ENCODE data around the gene EVL. TPM values are rescaled to one million over a fixed set of nuclear protein-coding genes. Genes with fewer than 3 reads are reported as not detected.

EVL gene
- total and polyA plus RNA-seq, 2 donors from 2014 or later: 54.8 to 84.1 TPM

- H3K4me3 ChIP-seq (ENCODE audit: low read length in 3 of 3): no peak overlapping the region
- no peaks in the 10 kb centered on the region for H3K27me3 ChIP-seq (ENCODE audit: control insufficient read depth, insufficient read depth, low read length)
- DNase-seq (no peak), FAIRE-seq (no peak)
- H3K4me1 ChIP-seq (ENCODE audit: control insufficient read depth in 2 of 3, insufficient read depth in 2 of 3, low read depth in 1 of 3, low read length in 3 of 3): peaks cover 0 to 17% (median 0%) of the 10 kb centered on the region in 3 donors
- no peaks in the 10 kb centered on the region for H3K9me3 ChIP-seq (ENCODE audit: control insufficient read depth in 2 of 3, insufficient read depth in 1 of 3, low read length in 3 of 3)
- H3K36me3 ChIP-seq (ENCODE audit: control insufficient read depth in 2 of 3, insufficient read depth in 3 of 3, low read length in 3 of 3): no peaks in the 10 kb centered on the region
- H3K27ac ChIP-seq (ENCODE audit: low read depth in 2 of 2, low read length in 2 of 2): no peak overlapping the region
- TF ChIP-seq CTCF (IDR thresholded peaks at IDR 0.05; ENCODE audit: borderline replicate concordance, extremely low read depth, insufficient read depth): no peak
- intact Hi-C loops (cut with DNase I): no loop called here
- no peak overlapping the region for H3K9ac ChIP-seq (ENCODE audit: low read length in 3 of 3)
These were observed 82.7 kb downstream of the EVL start for GRCh38 chr14:100147691-100148464.

- FAIRE-seq: no peak
- Histone ChIP-seq H3K4me1 (ENCODE audit: control insufficient read depth in 2 of 3, insufficient read depth in 2 of 3, low read depth in 1 of 3, low read length in 3 of 3) (peaks cover 0 to 15% (median 0%) of the 10 kb centered on the region in 3 donors), H3K27ac (ENCODE audit: low read depth in 2 of 2, low read length in 2 of 2) (no peak overlapping the region), H3K4me3 (ENCODE audit: low read length in 3 of 3) (no peak overlapping the region), H3K9me3 (ENCODE audit: control insufficient read depth in 2 of 3, insufficient read depth in 1 of 3, low read length in 3 of 3) (no peaks in the 10 kb centered on the region), H3K9ac (ENCODE audit: low read length in 3 of 3) (no peak overlapping the region), H3K36me3 (ENCODE audit: control insufficient read depth in 2 of 3, insufficient read depth in 3 of 3, low read length in 3 of 3) (no peaks in the 10 kb centered on the region), H3K27me3 (ENCODE audit: control insufficient read depth, insufficient read depth, low read length) (no peaks in the 10 kb centered on the region)
- no peak for DNase-seq
- no peak for TF ChIP-seq CTCF (IDR thresholded peaks at IDR 0.05; ENCODE audit: borderline replicate concordance, extremely low read depth, insufficient read depth)
- intact Hi-C loops (cut with DNase I): no loop called here
These were observed 83.9 kb downstream of the EVL start for GRCh38 chr14:100148837-100149731.

GRCh38 chr14:100149851-100150611, 84.8 kb downstream of the EVL start:
- Histone ChIP-seq H3K4me3 (ENCODE audit: low read length in 3 of 3) (no peak overlapping the region), H3K27ac (ENCODE audit: low read depth in 2 of 2, low read length in 2 of 2) (no peak overlapping the region), H3K36me3 (ENCODE audit: control insufficient read depth in 2 of 3, insufficient read depth in 3 of 3, low read length in 3 of 3) (no peaks in the 10 kb centered on the region), H3K9me3 (ENCODE audit: control insufficient read depth in 2 of 3, insufficient read depth in 1 of 3, low read length in 3 of 3) (peaks cover 0 to 5% (median 0%) of the 10 kb centered on the region in 3 donors), H3K27me3 (ENCODE audit: control insufficient read depth, insufficient read depth, low read length) (no peaks in the 10 kb centered on the region), H3K4me1 (ENCODE audit: control insufficient read depth in 2 of 3, insufficient read depth in 2 of 3, low read depth in 1 of 3, low read length in 3 of 3) (peaks cover 0 to 15% (median 0%) of the 10 kb centered on the region in 3 donors), H3K9ac (ENCODE audit: low read length in 3 of 3) (no peak overlapping the region)
- FAIRE-seq (no peak), DNase-seq (no peak)
- intact Hi-C loops (cut with DNase I): no loop called here
- no peak for TF ChIP-seq CTCF (IDR thresholded peaks at IDR 0.05; ENCODE audit: borderline replicate concordance, extremely low read depth, insufficient read depth)
